NCI-H526 treated with DMSO at 0.1 percent for 48 hours (cell line): Measurements from ENCODE around the gene GLUL.
A peak's percentile ranks its signal among the peaks of the same experiment; 100 is the strongest.
"Not testable (repeated sequence)": the region's sequence is repeated elsewhere in the genome, so short reads cannot be mapped to it uniquely, and the experiment has no call there.

Experiments
- DNase-seq: peaks from one replicate; lab custom pipeline; 2025; lab: John Stamatoyannopoulos, UW

Gene GLUL

GRCh38 chr1:182394055-182394775 is 2.6 kb upstream of the GLUL start:
- no peak for DNase-seq

- peak; percentile 99 for DNase-seq
These were observed 749 bp upstream of the GLUL start for GRCh38 chr1:182392050-182393028.

DNA sequence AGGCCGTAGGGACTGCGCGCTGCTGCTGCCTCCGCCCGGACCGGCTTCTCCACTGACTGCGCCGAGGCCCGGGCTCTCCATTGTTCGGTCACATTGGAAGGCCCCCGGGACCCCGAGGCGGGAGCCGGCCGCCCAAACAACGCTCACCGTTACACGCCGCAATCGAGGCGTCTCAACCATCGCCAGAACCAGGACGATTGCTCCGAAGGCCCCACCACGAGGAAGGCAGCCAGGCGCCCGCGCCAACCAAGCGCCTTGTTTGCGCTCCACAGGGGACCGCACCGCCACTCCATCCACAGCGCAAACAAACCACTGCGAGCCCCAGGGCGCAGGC is 595 bp downstream of the GLUL start:
- DNase-seq: no peak

DNA sequence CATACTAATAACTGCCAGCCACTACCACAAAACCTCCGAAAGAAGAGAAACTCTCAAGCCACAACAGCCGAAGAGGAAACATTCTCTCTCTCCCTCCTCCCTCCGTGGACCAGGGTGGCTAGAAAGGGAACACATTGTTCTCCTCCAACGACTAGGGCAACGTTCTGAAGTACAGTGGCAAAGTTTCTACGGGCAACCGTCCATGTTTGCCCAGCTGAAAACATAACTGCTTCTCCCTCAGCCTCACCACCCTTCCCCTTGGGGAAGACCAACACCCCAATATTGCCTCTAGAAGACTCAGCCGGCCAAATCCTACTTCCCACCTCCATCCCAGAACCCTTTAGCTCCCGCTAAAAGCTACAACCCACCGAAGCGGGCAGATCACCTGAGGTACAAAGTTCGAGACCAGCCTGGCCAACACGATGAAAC is 2.0 kb downstream of the GLUL start:
- peak; percentile 66 for DNase-seq

- DNase-seq: no peak
These were observed 3.0 kb downstream of the GLUL start for GRCh38 chr1:182388392-182389134.

DNA sequence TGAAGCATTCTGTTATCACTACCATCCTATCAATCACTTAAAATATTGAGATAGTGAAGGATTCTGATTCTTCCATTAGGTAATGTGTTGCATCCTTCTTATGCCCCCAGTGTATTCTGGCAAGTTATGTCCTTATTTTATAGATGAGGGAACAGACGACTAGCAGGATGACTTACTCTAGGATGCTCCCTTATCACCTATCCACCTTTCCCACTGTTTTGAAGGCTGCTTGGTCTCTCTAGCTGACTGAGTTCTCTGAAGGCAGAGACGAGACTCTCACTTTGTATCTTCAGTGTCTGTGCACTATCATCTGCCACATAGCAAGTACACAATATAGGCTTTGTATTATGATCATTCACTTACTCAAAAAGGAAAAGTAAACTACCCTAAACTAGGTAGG is 4.0 kb downstream of the GLUL start:
- no peak for DNase-seq

- DNase-seq: no peak
These were observed 4.6 kb downstream of the GLUL start for GRCh38 chr1:182386980-182387379.

- no peak for DNase-seq
These were observed 5.4 kb downstream of the GLUL start for GRCh38 chr1:182385885-182386853.

- DNase-seq: no peak
These were observed 7.1 kb downstream of the GLUL start for GRCh38 chr1:182384387-182384960.

DNA sequence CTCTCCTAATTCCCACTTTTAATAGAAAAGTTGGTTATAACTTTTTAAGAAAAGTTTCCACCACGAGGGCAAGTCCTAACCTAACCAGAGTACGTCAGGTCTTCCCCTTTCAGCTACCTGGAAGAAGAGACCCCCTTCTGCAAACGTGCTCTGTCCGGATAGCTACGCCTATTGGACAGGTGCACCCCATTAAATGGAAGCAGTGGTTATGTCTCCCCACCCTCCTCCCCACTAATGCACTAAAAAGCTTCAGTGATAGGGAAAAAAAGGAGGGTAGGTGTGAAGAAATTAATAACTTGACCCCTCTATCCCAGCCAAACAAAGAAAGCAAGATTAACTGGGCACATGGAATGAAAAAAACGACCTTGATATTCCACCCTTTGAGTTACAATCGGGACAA is 7.7 kb downstream of the GLUL start:
- no peak for DNase-seq

GRCh38 chr1:182383037-182383661 is 8.4 kb downstream of the GLUL start:
- no peak for DNase-seq

- no peak for DNase-seq
These were observed 9.4 kb downstream of the GLUL start for GRCh38 chr1:182381962-182382819.

GRCh38 chr1:182380199-182380598 is 11.4 kb downstream of the GLUL start:
- DNase-seq: no peak

GRCh38 chr1:182379781-182380180 is 11.8 kb downstream of the GLUL start:
- DNase-seq: not testable (repeated sequence)

DNA sequence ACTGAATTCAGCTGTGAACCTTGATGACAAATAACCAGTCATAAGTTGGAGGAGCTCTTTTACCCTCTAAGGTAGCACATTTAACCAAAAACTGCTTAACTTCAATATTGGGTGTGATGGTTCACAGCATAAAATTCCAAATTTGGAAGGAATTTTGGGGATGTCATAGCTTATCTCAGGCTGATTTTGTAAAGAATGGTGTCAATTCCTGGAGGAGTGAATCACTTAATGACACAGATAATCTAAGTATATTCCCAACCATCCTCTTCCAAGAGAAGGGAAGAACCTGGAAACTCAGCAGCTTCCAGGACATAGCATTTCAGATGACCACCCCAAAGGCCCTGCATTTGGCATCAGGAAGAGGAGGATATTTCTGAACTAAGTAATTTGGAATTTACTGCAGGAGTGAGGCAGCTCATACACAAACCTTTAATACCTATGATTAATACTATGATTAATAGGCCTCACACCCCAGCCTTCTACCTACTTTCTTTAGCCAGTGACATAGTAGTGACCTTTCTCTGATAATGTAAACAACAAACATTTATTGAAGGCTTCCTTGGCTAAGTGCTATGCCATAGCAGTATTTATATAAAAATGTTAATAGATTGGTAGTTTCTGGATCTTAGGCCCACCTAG is 14.5 kb downstream of the GLUL start:
- DNase-seq: no peak

DNA sequence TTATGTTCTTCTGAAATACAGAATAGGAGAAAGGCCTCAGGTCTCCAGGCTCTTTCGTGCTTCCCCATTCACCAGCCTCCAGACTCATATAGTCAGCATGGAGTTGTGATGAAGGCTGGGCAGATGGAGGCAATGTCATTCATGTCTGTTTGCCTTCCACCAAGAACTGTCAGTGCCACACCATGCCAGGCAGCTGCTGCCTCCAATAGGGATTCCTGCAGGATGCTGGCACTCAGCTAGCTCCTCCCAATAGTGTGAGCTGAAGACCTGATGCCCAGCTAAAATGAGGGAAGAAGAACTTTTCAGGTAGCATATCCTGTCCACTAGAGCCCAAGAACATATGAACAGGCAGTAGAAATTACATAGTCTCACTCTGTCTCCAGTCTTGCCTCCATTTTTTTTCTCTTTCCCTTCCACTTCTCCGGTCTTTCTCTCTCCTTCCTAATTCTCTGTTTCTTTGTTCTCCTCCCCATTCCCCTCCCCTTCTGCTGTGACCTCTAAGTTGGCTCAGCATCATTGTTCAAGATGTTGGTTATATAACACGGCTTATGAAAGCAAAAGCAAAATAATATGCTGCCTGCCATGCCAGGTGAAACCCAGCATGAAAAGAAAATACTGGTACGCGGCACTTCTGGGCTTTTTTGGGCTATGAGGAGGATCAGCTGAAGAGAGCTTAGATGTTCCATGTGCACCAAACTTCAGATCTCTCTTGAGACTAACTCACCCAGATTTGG is 17.3 kb downstream of the GLUL start:
- DNase-seq: no peak

GRCh38 chr1:182370532-182370931 is 21.1 kb downstream of the GLUL start:
- DNase-seq: peak; percentile 55

GRCh38 chr1:182368903-182369302 is 22.7 kb downstream of the GLUL start:
- DNase-seq: peak; percentile 92
